ENCODE results near the gene UNK.

GRCh38 chr17:75824050-75824552 lies 39.5 kb downstream of the UNK start:
- peak; percentile 22 to 56 (median 31) for TF ChIP-seq POLR2AphosphoS5 (IDR thresholded peaks at IDR 0.05)
- TF ChIP-seq, protein P1, sequence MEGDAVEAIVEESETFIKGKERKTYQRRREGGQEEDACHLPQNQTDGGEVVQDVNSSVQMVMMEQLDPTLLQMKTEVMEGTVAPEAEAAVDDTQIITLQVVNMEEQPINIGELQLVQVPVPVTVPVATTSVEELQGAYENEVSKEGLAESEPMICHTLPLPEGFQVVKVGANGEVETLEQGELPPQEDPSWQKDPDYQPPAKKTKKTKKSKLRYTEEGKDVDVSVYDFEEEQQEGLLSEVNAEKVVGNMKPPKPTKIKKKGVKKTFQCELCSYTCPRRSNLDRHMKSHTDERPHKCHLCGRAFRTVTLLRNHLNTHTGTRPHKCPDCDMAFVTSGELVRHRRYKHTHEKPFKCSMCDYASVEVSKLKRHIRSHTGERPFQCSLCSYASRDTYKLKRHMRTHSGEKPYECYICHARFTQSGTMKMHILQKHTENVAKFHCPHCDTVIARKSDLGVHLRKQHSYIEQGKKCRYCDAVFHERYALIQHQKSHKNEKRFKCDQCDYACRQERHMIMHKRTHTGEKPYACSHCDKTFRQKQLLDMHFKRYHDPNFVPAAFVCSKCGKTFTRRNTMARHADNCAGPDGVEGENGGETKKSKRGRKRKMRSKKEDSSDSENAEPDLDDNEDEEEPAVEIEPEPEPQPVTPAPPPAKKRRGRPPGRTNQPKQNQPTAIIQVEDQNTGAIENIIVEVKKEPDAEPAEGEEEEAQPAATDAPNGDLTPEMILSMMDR (IDR thresholded peaks at IDR 0.05 in 8 of 11, conservative IDR thresholded peaks at IDR 0.05 in 3 of 11) = no peak

All from spleen (tissue), 7 donors.